ENCODE measurements around the gene DPYSL3.

DNA sequence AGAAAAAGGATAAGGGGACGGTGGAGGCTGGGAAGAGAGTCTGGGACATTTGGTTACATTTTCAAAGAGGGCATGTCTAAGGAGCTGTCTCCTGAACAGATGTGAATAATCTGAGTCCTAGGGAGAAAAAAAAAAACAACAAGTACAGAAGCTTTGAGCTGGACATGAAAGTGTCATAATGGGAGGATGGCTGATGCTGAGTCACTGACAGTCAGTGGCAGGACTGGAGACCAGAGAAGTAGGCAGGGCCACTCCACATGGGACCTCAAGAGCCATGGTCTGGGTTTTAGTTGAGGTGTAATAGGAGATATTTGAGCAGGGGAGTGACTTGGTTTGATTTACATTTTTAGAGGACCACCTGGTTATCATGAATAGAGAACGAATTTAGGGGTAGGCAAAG lies 70.6 kb downstream of the DPYSL3 start:
- TF ChIP-seq, protein P1, sequence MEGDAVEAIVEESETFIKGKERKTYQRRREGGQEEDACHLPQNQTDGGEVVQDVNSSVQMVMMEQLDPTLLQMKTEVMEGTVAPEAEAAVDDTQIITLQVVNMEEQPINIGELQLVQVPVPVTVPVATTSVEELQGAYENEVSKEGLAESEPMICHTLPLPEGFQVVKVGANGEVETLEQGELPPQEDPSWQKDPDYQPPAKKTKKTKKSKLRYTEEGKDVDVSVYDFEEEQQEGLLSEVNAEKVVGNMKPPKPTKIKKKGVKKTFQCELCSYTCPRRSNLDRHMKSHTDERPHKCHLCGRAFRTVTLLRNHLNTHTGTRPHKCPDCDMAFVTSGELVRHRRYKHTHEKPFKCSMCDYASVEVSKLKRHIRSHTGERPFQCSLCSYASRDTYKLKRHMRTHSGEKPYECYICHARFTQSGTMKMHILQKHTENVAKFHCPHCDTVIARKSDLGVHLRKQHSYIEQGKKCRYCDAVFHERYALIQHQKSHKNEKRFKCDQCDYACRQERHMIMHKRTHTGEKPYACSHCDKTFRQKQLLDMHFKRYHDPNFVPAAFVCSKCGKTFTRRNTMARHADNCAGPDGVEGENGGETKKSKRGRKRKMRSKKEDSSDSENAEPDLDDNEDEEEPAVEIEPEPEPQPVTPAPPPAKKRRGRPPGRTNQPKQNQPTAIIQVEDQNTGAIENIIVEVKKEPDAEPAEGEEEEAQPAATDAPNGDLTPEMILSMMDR (IDR thresholded peaks at IDR 0.05), result no peak
- TF ChIP-seq RCOR1 (IDR thresholded peaks at IDR 0.05; ENCODE audit: low read length) (no peak), NRF1 (IDR thresholded peaks at IDR 0.05; ENCODE audit: low read depth, low read length) (no peak), GABPA (IDR thresholded peaks at IDR 0.05; ENCODE audit: low read depth) (no peak), FOXJ3 (CRISPR knock-in tag; IDR thresholded peaks at IDR 0.05) (no peak), SIN3A (IDR thresholded peaks at IDR 0.05; ENCODE audit: borderline replicate concordance, low read depth, low read length) (no peak), SMC3 (IDR thresholded peaks at IDR 0.05; ENCODE audit: low read depth, low read length) (no peak), NFIC (IDR thresholded peaks at IDR 0.05; ENCODE audit: borderline replicate concordance) (no peak)
- TF ChIP-seq, protein P2, sequence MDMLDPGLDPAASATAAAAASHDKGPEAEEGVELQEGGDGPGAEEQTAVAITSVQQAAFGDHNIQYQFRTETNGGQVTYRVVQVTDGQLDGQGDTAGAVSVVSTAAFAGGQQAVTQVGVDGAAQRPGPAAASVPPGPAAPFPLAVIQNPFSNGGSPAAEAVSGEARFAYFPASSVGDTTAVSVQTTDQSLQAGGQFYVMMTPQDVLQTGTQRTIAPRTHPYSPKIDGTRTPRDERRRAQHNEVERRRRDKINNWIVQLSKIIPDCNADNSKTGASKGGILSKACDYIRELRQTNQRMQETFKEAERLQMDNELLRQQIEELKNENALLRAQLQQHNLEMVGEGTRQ (IDR thresholded peaks at IDR 0.05; ENCODE audit: borderline replicate concordance, low read depth, low read length), result no peak
- TF ChIP-seq, protein P3, sequence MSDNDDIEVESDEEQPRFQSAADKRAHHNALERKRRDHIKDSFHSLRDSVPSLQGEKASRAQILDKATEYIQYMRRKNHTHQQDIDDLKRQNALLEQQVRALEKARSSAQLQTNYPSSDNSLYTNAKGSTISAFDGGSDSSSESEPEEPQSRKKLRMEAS (IDR thresholded peaks at IDR 0.05; ENCODE audit: low read depth), result no peak
- TF ChIP-seq, protein P4, sequence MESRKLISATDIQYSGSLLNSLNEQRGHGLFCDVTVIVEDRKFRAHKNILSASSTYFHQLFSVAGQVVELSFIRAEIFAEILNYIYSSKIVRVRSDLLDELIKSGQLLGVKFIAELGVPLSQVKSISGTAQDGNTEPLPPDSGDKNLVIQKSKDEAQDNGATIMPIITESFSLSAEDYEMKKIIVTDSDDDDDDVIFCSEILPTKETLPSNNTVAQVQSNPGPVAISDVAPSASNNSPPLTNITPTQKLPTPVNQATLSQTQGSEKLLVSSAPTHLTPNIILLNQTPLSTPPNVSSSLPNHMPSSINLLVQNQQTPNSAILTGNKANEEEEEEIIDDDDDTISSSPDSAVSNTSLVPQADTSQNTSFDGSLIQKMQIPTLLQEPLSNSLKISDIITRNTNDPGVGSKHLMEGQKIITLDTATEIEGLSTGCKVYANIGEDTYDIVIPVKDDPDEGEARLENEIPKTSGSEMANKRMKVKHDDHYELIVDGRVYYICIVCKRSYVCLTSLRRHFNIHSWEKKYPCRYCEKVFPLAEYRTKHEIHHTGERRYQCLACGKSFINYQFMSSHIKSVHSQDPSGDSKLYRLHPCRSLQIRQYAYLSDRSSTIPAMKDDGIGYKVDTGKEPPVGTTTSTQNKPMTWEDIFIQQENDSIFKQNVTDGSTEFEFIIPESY (IDR thresholded peaks at IDR 0.05; ENCODE audit: borderline replicate concordance, low read depth), result no peak
- TF ChIP-seq, protein P5, sequence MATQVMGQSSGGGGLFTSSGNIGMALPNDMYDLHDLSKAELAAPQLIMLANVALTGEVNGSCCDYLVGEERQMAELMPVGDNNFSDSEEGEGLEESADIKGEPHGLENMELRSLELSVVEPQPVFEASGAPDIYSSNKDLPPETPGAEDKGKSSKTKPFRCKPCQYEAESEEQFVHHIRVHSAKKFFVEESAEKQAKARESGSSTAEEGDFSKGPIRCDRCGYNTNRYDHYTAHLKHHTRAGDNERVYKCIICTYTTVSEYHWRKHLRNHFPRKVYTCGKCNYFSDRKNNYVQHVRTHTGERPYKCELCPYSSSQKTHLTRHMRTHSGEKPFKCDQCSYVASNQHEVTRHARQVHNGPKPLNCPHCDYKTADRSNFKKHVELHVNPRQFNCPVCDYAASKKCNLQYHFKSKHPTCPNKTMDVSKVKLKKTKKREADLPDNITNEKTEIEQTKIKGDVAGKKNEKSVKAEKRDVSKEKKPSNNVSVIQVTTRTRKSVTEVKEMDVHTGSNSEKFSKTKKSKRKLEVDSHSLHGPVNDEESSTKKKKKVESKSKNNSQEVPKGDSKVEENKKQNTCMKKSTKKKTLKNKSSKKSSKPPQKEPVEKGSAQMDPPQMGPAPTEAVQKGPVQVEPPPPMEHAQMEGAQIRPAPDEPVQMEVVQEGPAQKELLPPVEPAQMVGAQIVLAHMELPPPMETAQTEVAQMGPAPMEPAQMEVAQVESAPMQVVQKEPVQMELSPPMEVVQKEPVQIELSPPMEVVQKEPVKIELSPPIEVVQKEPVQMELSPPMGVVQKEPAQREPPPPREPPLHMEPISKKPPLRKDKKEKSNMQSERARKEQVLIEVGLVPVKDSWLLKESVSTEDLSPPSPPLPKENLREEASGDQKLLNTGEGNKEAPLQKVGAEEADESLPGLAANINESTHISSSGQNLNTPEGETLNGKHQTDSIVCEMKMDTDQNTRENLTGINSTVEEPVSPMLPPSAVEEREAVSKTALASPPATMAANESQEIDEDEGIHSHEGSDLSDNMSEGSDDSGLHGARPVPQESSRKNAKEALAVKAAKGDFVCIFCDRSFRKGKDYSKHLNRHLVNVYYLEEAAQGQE (IDR thresholded peaks at IDR 0.05; ENCODE audit: low read depth, low read length), result no peak

Data from SK-N-SH (cell line).